ENCODE data around the gene TESK2. TPM values are rescaled to one million over a fixed set of nuclear protein-coding genes. Genes with fewer than 3 reads are reported as not detected.
"Not testable (repeated sequence)": the region's sequence is repeated elsewhere in the genome, so short reads cannot be mapped to it uniquely, and the experiment has no call there.

TESK2 gene
- total and polyA plus RNA-seq, 10 donors, result 3.2 to 11.5 (median 7.7) TPM

DNA sequence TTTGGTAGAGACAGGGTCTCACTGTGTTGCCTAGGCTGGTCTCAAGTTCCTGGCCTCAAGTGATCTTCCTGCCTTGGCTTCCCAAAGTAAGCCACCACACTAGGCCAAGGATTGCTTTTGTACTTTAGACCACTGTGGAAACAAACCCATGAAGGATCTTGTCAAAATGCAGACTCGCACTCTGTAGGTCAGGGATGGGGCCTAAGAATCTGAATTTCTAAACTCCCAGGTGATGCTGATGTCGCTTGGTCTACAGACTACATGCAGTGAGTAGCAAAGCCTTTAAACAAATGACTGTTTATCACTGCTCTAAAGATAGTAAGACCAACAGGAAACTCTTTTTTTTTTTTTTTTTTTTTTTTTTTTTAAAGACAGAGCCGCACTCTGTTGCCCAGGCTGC lies 96.6 kb downstream of the TESK2 start:
- intact Hi-C loops (cut with DNase I; ENCODE audit: low total_unique reads), result no loop called here
- Histone ChIP-seq H3K36me3 (no peaks in the 10 kb centered on the region), H3K4me3 (peak overlapping the region in 1 of 8 donors; percentile 24), H3K9me3 (no peaks in the 10 kb centered on the region), H3K27me3 (replicated peaks in 1 of 7) (no peaks in the 10 kb centered on the region), H3K4me1 (peaks cover 4 to 35% (median 19%) of the 10 kb centered on the region in 6 donors), H3K27ac (peak overlapping the region; percentile 74 to 90 (median 85))
- WGBS, 5 donors, result 36 to 48% (median 46%) methylated on average over 3 of the region's 3 CpGs
- TF ChIP-seq, protein P1, sequence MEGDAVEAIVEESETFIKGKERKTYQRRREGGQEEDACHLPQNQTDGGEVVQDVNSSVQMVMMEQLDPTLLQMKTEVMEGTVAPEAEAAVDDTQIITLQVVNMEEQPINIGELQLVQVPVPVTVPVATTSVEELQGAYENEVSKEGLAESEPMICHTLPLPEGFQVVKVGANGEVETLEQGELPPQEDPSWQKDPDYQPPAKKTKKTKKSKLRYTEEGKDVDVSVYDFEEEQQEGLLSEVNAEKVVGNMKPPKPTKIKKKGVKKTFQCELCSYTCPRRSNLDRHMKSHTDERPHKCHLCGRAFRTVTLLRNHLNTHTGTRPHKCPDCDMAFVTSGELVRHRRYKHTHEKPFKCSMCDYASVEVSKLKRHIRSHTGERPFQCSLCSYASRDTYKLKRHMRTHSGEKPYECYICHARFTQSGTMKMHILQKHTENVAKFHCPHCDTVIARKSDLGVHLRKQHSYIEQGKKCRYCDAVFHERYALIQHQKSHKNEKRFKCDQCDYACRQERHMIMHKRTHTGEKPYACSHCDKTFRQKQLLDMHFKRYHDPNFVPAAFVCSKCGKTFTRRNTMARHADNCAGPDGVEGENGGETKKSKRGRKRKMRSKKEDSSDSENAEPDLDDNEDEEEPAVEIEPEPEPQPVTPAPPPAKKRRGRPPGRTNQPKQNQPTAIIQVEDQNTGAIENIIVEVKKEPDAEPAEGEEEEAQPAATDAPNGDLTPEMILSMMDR (IDR thresholded peaks at IDR 0.05 in 8 of 11, conservative IDR thresholded peaks at IDR 0.05 in 3 of 11), result no peak
- TF ChIP-seq POLR2AphosphoS5 (IDR thresholded peaks at IDR 0.05) (no peak), POLR2A (IDR thresholded peaks at IDR 0.05) (no peak)
- no peak for DNase-seq

DNA sequence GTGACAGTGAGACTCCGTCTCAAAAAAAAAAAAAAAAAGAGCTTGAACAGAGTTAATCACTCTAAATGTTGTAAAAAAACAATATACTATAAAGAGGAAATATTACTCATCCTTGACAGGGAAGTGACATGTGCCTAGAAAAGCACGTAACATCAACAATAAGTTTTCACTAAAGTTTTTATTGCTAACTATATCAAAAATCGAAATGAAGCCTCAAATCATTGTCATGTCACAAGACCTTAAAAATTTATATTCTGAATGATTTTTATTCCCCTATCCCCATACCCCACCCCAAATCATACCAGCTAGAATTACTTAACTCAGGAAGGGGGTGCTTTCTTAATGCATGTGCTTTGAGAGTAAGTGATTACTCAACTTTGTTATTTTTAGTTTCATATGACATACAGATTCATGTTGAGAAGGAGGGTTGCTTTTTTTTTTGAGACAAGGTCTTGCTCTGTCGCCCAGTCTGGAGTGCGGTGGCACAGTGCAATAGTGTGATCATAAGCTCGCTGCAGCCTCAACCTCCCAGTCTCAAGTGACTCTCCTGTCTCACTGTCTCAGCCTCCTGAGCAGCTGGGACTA lies 97.2 kb downstream of the TESK2 start:
- no peaks in the 10 kb centered on the region for H3K9me3 ChIP-seq
- H3K27ac ChIP-seq, result peak overlapping the region; percentile 74 to 90 (median 85)
- intact Hi-C loops (cut with DNase I; ENCODE audit: low total_unique reads), result no loop called here
- no peaks in the 10 kb centered on the region for H3K27me3 ChIP-seq (replicated peaks in 1 of 7)
- 24 to 40% (median 37%) methylated on average over 6 of the region's 6 CpGs for WGBS, 5 donors
- peak; percentile 84 for DNase-seq
- H3K36me3 ChIP-seq, result no peaks in the 10 kb centered on the region
- H3K4me3 ChIP-seq, result peak overlapping the region in 1 of 8 donors; percentile 24
- TF ChIP-seq POLR2A (IDR thresholded peaks at IDR 0.05) (no peak), POLR2AphosphoS5 (IDR thresholded peaks at IDR 0.05) (peak in 1 of 3 donors; percentile 42)
- TF ChIP-seq, protein P1 (IDR thresholded peaks at IDR 0.05 in 8 of 11, conservative IDR thresholded peaks at IDR 0.05 in 3 of 11), result no peak
- peaks cover 4 to 35% (median 19%) of the 10 kb centered on the region in 6 donors for H3K4me1 ChIP-seq

- Histone ChIP-seq H3K4me1 (no peaks in the 10 kb centered on the region), H3K4me3 (no peak overlapping the region), H3K36me3 (peaks cover 0 to 5% (median 0%) of the 10 kb centered on the region in 6 donors), H3K27ac (no peak overlapping the region), H3K9me3 (no peaks in the 10 kb centered on the region), H3K27me3 (replicated peaks in 1 of 7) (no peaks in the 10 kb centered on the region)
- DNase-seq, result no peak
- intact Hi-C loops (cut with DNase I; ENCODE audit: low total_unique reads), result no loop called here
- TF ChIP-seq POLR2A (IDR thresholded peaks at IDR 0.05) (no peak), POLR2AphosphoS5 (IDR thresholded peaks at IDR 0.05) (no peak)
- TF ChIP-seq, protein P1 (IDR thresholded peaks at IDR 0.05 in 8 of 11, conservative IDR thresholded peaks at IDR 0.05 in 3 of 11), result no peak
- 91 to 99% (median 97%) methylated on average over 3 of the region's 3 CpGs for WGBS, 5 donors
These were observed 104.7 kb downstream of the TESK2 start for GRCh38 chr1:45386219-45386618.

DNA sequence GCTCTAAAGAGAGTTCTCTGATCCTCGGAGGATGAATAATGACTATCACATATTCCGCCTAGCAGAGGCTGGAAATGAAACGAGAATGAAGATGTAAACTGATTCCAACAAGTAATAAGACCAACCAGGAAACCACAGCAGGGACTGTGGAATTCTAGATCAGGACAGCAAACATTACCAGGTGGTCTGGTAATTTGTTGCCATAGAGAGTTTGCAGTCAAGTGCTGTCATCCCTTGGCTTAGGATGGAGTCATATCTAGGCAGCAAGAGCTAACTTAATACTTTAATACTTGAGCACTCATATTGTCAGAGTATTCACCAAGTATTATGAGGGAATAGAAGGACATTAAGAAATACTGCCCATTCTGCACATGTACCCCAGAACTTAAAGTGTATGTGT lies 105.7 kb downstream of the TESK2 start:
- intact Hi-C loops (cut with DNase I; ENCODE audit: low total_unique reads), result no loop called here

GRCh38 chr1:45384213-45384612 lies 106.8 kb downstream of the TESK2 start:
- DNase-seq; H3K27ac ChIP-seq; H3K4me1 ChIP-seq; H3K27me3 ChIP-seq (replicated peaks in 1 of 7); intact Hi-C loops (cut with DNase I; ENCODE audit: low total_unique reads); H3K4me3 ChIP-seq; H3K36me3 ChIP-seq; H3K9me3 ChIP-seq: not testable (repeated sequence)
- 84 to 96% (median 96%) methylated on average over 4 of the region's 4 CpGs for WGBS, 5 donors

More for the DNA sequence above, 105.7 kb downstream of the TESK2 start:
- no peak for DNase-seq
- H3K27ac ChIP-seq, result no peak overlapping the region
- H3K4me3 ChIP-seq, result no peak overlapping the region
- H3K4me1 ChIP-seq, result no peaks in the 10 kb centered on the region
- H3K9me3 ChIP-seq, result no peaks in the 10 kb centered on the region
- peaks cover 0 to 5% (median 0%) of the 10 kb centered on the region in 6 donors for H3K36me3 ChIP-seq
- WGBS, 5 donors, result 87 to 96% (median 95%) methylated on average over 3 of the region's 3 CpGs
- no peaks in the 10 kb centered on the region for H3K27me3 ChIP-seq (replicated peaks in 1 of 7)
- no peak for TF ChIP-seq POLR2AphosphoS5 (IDR thresholded peaks at IDR 0.05)
- TF ChIP-seq, protein P1 (IDR thresholded peaks at IDR 0.05 in 8 of 11, conservative IDR thresholded peaks at IDR 0.05 in 3 of 11), result no peak
- no peak for TF ChIP-seq POLR2A (IDR thresholded peaks at IDR 0.05)
